ENCODE results near the gene TBCEL.

TBCEL gene

GRCh38 chr11:121071846-121072450 is 48.0 kb downstream of the TBCEL start:
- Histone ChIP-seq H3K27ac (ENCODE audit: low read depth in 2 of 2, low read length in 2 of 2) (no peak overlapping the region), H3K9me3 (ENCODE audit: control insufficient read depth in 2 of 2, low read length in 2 of 2) (no peaks in the 10 kb centered on the region), H3K36me3 (ENCODE audit: control insufficient read depth in 2 of 2, insufficient read depth in 2 of 2, low read length in 2 of 2) (no peaks in the 10 kb centered on the region), H3K4me1 (ENCODE audit: control insufficient read depth in 2 of 2, insufficient read depth in 2 of 2, low read length in 2 of 2) (peaks cover 6 to 19% of the 10 kb centered on the region in 2 donors), H3K4me3 (ENCODE audit: low read length in 2 of 2) (no peak overlapping the region), H3K27me3 (ENCODE audit: control insufficient read depth in 2 of 2, insufficient read depth in 2 of 2, low read length in 2 of 2) (no peaks in the 10 kb centered on the region), H3K9ac (ENCODE audit: low read depth in 1 of 2, low read length in 2 of 2) (no peak overlapping the region)

GRCh38 chr11:121081321-121081720 is 57.4 kb downstream of the TBCEL start:
- no peaks in the 10 kb centered on the region for H3K36me3 ChIP-seq (ENCODE audit: control insufficient read depth in 2 of 2, insufficient read depth in 2 of 2, low read length in 2 of 2)
- no peak overlapping the region for H3K4me3 ChIP-seq (ENCODE audit: low read length in 2 of 2)
- H3K4me1 ChIP-seq (ENCODE audit: control insufficient read depth in 2 of 2, insufficient read depth in 2 of 2, low read length in 2 of 2) = no peaks in the 10 kb centered on the region
- no peaks in the 10 kb centered on the region for H3K9me3 ChIP-seq (ENCODE audit: control insufficient read depth in 2 of 2, low read length in 2 of 2)
- no peak overlapping the region for H3K9ac ChIP-seq (ENCODE audit: low read depth in 1 of 2, low read length in 2 of 2)
- no peak overlapping the region for H3K27ac ChIP-seq (ENCODE audit: low read depth in 2 of 2, low read length in 2 of 2)
- no peaks in the 10 kb centered on the region for H3K27me3 ChIP-seq (ENCODE audit: control insufficient read depth in 2 of 2, insufficient read depth in 2 of 2, low read length in 2 of 2)

GRCh38 chr11:121082219-121082618 is 58.3 kb downstream of the TBCEL start:
- Histone ChIP-seq H3K36me3 (ENCODE audit: control insufficient read depth in 2 of 2, insufficient read depth in 2 of 2, low read length in 2 of 2) (peaks cover 0 to 1% of the 10 kb centered on the region in 2 donors), H3K27me3 (ENCODE audit: control insufficient read depth in 2 of 2, insufficient read depth in 2 of 2, low read length in 2 of 2) (no peaks in the 10 kb centered on the region), H3K9ac (ENCODE audit: low read depth in 1 of 2, low read length in 2 of 2) (no peak overlapping the region), H3K4me1 (ENCODE audit: control insufficient read depth in 2 of 2, insufficient read depth in 2 of 2, low read length in 2 of 2) (no peaks in the 10 kb centered on the region), H3K27ac (ENCODE audit: low read depth in 2 of 2, low read length in 2 of 2) (no peak overlapping the region), H3K4me3 (ENCODE audit: low read length in 2 of 2) (no peak overlapping the region), H3K9me3 (ENCODE audit: control insufficient read depth in 2 of 2, low read length in 2 of 2) (no peaks in the 10 kb centered on the region)

GRCh38 chr11:121082670-121083069 is 58.8 kb downstream of the TBCEL start:
- Histone ChIP-seq H3K9ac (ENCODE audit: low read depth in 1 of 2, low read length in 2 of 2) (no peak overlapping the region), H3K4me1 (ENCODE audit: control insufficient read depth in 2 of 2, insufficient read depth in 2 of 2, low read length in 2 of 2) (no peaks in the 10 kb centered on the region), H3K27ac (ENCODE audit: low read depth in 2 of 2, low read length in 2 of 2) (no peak overlapping the region), H3K27me3 (ENCODE audit: control insufficient read depth in 2 of 2, insufficient read depth in 2 of 2, low read length in 2 of 2) (no peaks in the 10 kb centered on the region), H3K4me3 (ENCODE audit: low read length in 2 of 2) (no peak overlapping the region), H3K9me3 (ENCODE audit: control insufficient read depth in 2 of 2, low read length in 2 of 2) (no peaks in the 10 kb centered on the region), H3K36me3 (ENCODE audit: control insufficient read depth in 2 of 2, insufficient read depth in 2 of 2, low read length in 2 of 2) (peaks cover 0 to 6% of the 10 kb centered on the region in 2 donors)

GRCh38 chr11:121086866-121087265 is 63.0 kb downstream of the TBCEL start:
- Histone ChIP-seq H3K27me3 (ENCODE audit: control insufficient read depth in 2 of 2, insufficient read depth in 2 of 2, low read length in 2 of 2) (no peaks in the 10 kb centered on the region), H3K9me3 (ENCODE audit: control insufficient read depth in 2 of 2, low read length in 2 of 2) (no peaks in the 10 kb centered on the region), H3K27ac (ENCODE audit: low read depth in 2 of 2, low read length in 2 of 2) (no peak overlapping the region), H3K36me3 (ENCODE audit: control insufficient read depth in 2 of 2, insufficient read depth in 2 of 2, low read length in 2 of 2) (peaks cover 0 to 10% of the 10 kb centered on the region in 2 donors), H3K9ac (ENCODE audit: low read depth in 1 of 2, low read length in 2 of 2) (no peak overlapping the region), H3K4me3 (ENCODE audit: low read length in 2 of 2) (no peak overlapping the region), H3K4me1 (ENCODE audit: control insufficient read depth in 2 of 2, insufficient read depth in 2 of 2, low read length in 2 of 2) (no peaks in the 10 kb centered on the region)

- H3K4me1 ChIP-seq (ENCODE audit: control insufficient read depth in 2 of 2, insufficient read depth in 2 of 2, low read length in 2 of 2) = no peaks in the 10 kb centered on the region
- H3K27ac ChIP-seq (ENCODE audit: low read depth in 2 of 2, low read length in 2 of 2) = no peak overlapping the region
- H3K9me3 ChIP-seq (ENCODE audit: control insufficient read depth in 2 of 2, low read length in 2 of 2) = no peaks in the 10 kb centered on the region
- H3K36me3 ChIP-seq (ENCODE audit: control insufficient read depth in 2 of 2, insufficient read depth in 2 of 2, low read length in 2 of 2) = peaks cover 0 to 10% of the 10 kb centered on the region in 2 donors
- H3K27me3 ChIP-seq (ENCODE audit: control insufficient read depth in 2 of 2, insufficient read depth in 2 of 2, low read length in 2 of 2) = no peaks in the 10 kb centered on the region
- no peak overlapping the region for H3K9ac ChIP-seq (ENCODE audit: low read depth in 1 of 2, low read length in 2 of 2)
- H3K4me3 ChIP-seq (ENCODE audit: low read length in 2 of 2) = no peak overlapping the region
Measured at GRCh38 chr11:121089566-121089965, 65.7 kb downstream of the TBCEL start.

GRCh38 chr11:121090145-121090721 is 66.3 kb downstream of the TBCEL start:
- Histone ChIP-seq H3K9me3 (ENCODE audit: control insufficient read depth in 2 of 2, low read length in 2 of 2) (no peaks in the 10 kb centered on the region), H3K4me3 (ENCODE audit: low read length in 2 of 2) (no peak overlapping the region), H3K36me3 (ENCODE audit: control insufficient read depth in 2 of 2, insufficient read depth in 2 of 2, low read length in 2 of 2) (peaks cover 0 to 10% of the 10 kb centered on the region in 2 donors), H3K27ac (ENCODE audit: low read depth in 2 of 2, low read length in 2 of 2) (no peak overlapping the region), H3K27me3 (ENCODE audit: control insufficient read depth in 2 of 2, insufficient read depth in 2 of 2, low read length in 2 of 2) (no peaks in the 10 kb centered on the region), H3K9ac (ENCODE audit: low read depth in 1 of 2, low read length in 2 of 2) (no peak overlapping the region), H3K4me1 (ENCODE audit: control insufficient read depth in 2 of 2, insufficient read depth in 2 of 2, low read length in 2 of 2) (no peaks in the 10 kb centered on the region)

GRCh38 chr11:121091492-121092152 is 67.7 kb downstream of the TBCEL start:
- Histone ChIP-seq H3K9ac (ENCODE audit: low read depth in 1 of 2, low read length in 2 of 2) (no peak overlapping the region), H3K9me3 (ENCODE audit: control insufficient read depth in 2 of 2, low read length in 2 of 2) (no peaks in the 10 kb centered on the region), H3K4me3 (ENCODE audit: low read length in 2 of 2) (no peak overlapping the region), H3K27ac (ENCODE audit: low read depth in 2 of 2, low read length in 2 of 2) (no peak overlapping the region), H3K36me3 (ENCODE audit: control insufficient read depth in 2 of 2, insufficient read depth in 2 of 2, low read length in 2 of 2) (peaks cover 0 to 10% of the 10 kb centered on the region in 2 donors), H3K4me1 (ENCODE audit: control insufficient read depth in 2 of 2, insufficient read depth in 2 of 2, low read length in 2 of 2) (no peaks in the 10 kb centered on the region), H3K27me3 (ENCODE audit: control insufficient read depth in 2 of 2, insufficient read depth in 2 of 2, low read length in 2 of 2) (no peaks in the 10 kb centered on the region)

- Histone ChIP-seq H3K4me1 (ENCODE audit: control insufficient read depth in 2 of 2, insufficient read depth in 2 of 2, low read length in 2 of 2) (no peaks in the 10 kb centered on the region), H3K27ac (ENCODE audit: low read depth in 2 of 2, low read length in 2 of 2) (no peak overlapping the region), H3K36me3 (ENCODE audit: control insufficient read depth in 2 of 2, insufficient read depth in 2 of 2, low read length in 2 of 2) (no peaks in the 10 kb centered on the region)
Measured at GRCh38 chr11:121095561-121095960, 71.7 kb downstream of the TBCEL start.

GRCh38 chr11:121099364-121099763 is 75.5 kb downstream of the TBCEL start:
- Histone ChIP-seq H3K9ac (ENCODE audit: low read depth in 1 of 2, low read length in 2 of 2) (no peak overlapping the region), H3K36me3 (ENCODE audit: control insufficient read depth in 2 of 2, insufficient read depth in 2 of 2, low read length in 2 of 2) (no peaks in the 10 kb centered on the region), H3K9me3 (ENCODE audit: control insufficient read depth in 2 of 2, low read length in 2 of 2) (no peaks in the 10 kb centered on the region), H3K4me3 (ENCODE audit: low read length in 2 of 2) (no peak overlapping the region), H3K27ac (ENCODE audit: low read depth in 2 of 2, low read length in 2 of 2) (no peak overlapping the region), H3K4me1 (ENCODE audit: control insufficient read depth in 2 of 2, insufficient read depth in 2 of 2, low read length in 2 of 2) (no peaks in the 10 kb centered on the region), H3K27me3 (ENCODE audit: control insufficient read depth in 2 of 2, insufficient read depth in 2 of 2, low read length in 2 of 2) (no peaks in the 10 kb centered on the region)

More at GRCh38 chr11:121095561-121095960, 71.7 kb downstream of the TBCEL start:
- no peaks in the 10 kb centered on the region for H3K27me3 ChIP-seq (ENCODE audit: control insufficient read depth in 2 of 2, insufficient read depth in 2 of 2, low read length in 2 of 2)
- no peaks in the 10 kb centered on the region for H3K9me3 ChIP-seq (ENCODE audit: control insufficient read depth in 2 of 2, low read length in 2 of 2)
- no peak overlapping the region for H3K9ac ChIP-seq (ENCODE audit: low read depth in 1 of 2, low read length in 2 of 2)
- H3K4me3 ChIP-seq (ENCODE audit: low read length in 2 of 2) = no peak overlapping the region

All from mucosa of rectum (tissue), 2 donors.